HCT116 (cell line): ENCODE measurements around the gene LRIF1. TPM values are rescaled to one million over a fixed set of nuclear protein-coding genes. Genes with fewer than 3 reads are reported as not detected.

Experiments
- ATAC-seq: fragments of 200-7000 bp; cut with Tn5 transposase; 2 replicates; pipeline ENCODE4 v1.9.1; 2020; ENCODE audit warnings: mild to moderate bottlenecking, moderate library complexity
- BruUV-seq: library from RNA; stranded (reverse); fragments of 400-500 nt; replicated peaks from 2 replicates; lab custom pipeline; 2021; lab: Mats Ljungman, UMichigan
- CTCF ChIA-PET: fragments of 300-600 bp; sonication (Branson Sonifier 250); formaldehyde crosslinking; loops from one replicate; lab custom pipeline; 2021; ENCODE audit warnings: antibody characterized with exemption; lab: Charles Lee
- POLR2A ChIA-PET: fragments of 300-600, 350-600 bp; sonication (Branson Sonifier 250); formaldehyde crosslinking; loops from one replicate; lab custom pipeline; 2021; ENCODE audit warnings: antibody characterized with exemption; lab: Charles Lee
- RAD21 ChIA-PET, 2 experiments: fragments of 300-600 bp; sonication (Branson Sonifier 250); formaldehyde crosslinking; loops; one replicate each; lab custom pipeline; 2023; ENCODE audit warnings: low total read pairs in 2 of 2; ENCODE audit not compliant: uncharacterized antibody in 2 of 2, unreplicated experiment in 2 of 2, low non-redundant PET in 1 of 2; lab: Charles Lee
- DNase-seq: peaks from one replicate; pipeline ENCODE4 v3.0.0-alpha.2; 2010; ENCODE audit warnings: low read depth, low spot score
- H2AFZ ChIP-seq: fragments of 200-600 bp; shearing (Covaris generic), sonication (generic); 2 replicates; pipeline ENCODE4 v1.6.1; 2017; ENCODE audit warnings: low read depth, mixed run types, mixed read lengths, antibody characterized with exemption, low read length; ENCODE audit not compliant: poor library complexity, severe bottlenecking
- H3K27ac ChIP-seq: 2 replicates; pipeline ENCODE4 v1.5.1; 2012; ENCODE audit warnings: low read depth, low read length
- H3K27me3 ChIP-seq: fragments of 200-600 bp; sonication (generic); 2 replicates; pipeline ENCODE4 v1.6.1; 2016; ENCODE audit warnings: mixed run types, low read length, mixed read lengths; ENCODE audit not compliant: insufficient read depth
- H3K36me3 ChIP-seq, 2 experiments: fragments of 200-500 bp in 1 of 2; fragments of 200-600 bp in 1 of 2; sonication (Bioruptor generic) in 1 of 2; sonication (generic) in 1 of 2; 2 replicates each; pipeline versions ENCODE4 v1.5.1 to v1.6.1; 2014 to 2016; ENCODE audit warnings: low read length in 2 of 2, inconsistent platforms in 1 of 2, mixed read lengths in 1 of 2, mixed run types in 1 of 2; ENCODE audit not compliant: insufficient read depth in 2 of 2, control insufficient read depth in 1 of 2
- H3K4me1 ChIP-seq, 2 experiments: fragments of 200-600 bp in 1 of 2; sonication (generic) in 1 of 2; 2 replicates each; pipeline versions ENCODE4 v1.5.1 to v1.6.1; 2012 to 2017; ENCODE audit warnings: low read length in 2 of 2, inconsistent platforms in 1 of 2, mild to moderate bottlenecking in 1 of 2, mixed read lengths in 1 of 2, mixed run types in 1 of 2, moderate library complexity in 1 of 2; ENCODE audit not compliant: insufficient read depth in 2 of 2, control insufficient read depth in 1 of 2
- H3K4me2 ChIP-seq: fragments of 200-600 bp; sonication (generic); 2 replicates; pipeline ENCODE4 v1.6.1; 2017; ENCODE audit warnings: mixed run types, low read length, mixed read lengths
- H3K4me3 ChIP-seq, 2 experiments: fragments of 200-600 bp in 1 of 2; sonication (generic) in 1 of 2; replicated peaks in 1 of 2; 2 replicates each; pipeline ENCODE4 v1.5.1; 2011 to 2016; ENCODE audit warnings: low read length in 2 of 2, control low read depth in 1 of 2, low read depth in 1 of 2, mild to moderate bottlenecking in 1 of 2, mixed read lengths in 1 of 2, mixed run types in 1 of 2
- H3K79me2 ChIP-seq: fragments of 200-600 bp; sonication (generic); 2 replicates; pipeline ENCODE4 v1.6.1; 2017; ENCODE audit warnings: mild to moderate bottlenecking, mixed run types, low read length, moderate library complexity, mixed read lengths; ENCODE audit not compliant: insufficient read depth
- H3K9ac ChIP-seq: fragments of 200-600 bp; sonication (generic); 2 replicates; pipeline ENCODE4 v1.6.1; 2016; ENCODE audit warnings: low read length, mixed read lengths
- H3K9me2 ChIP-seq: fragments of 200-600 bp; sonication (generic), shearing (Covaris generic); 2 replicates; pipeline ENCODE4 v1.6.1; 2017; ENCODE audit warnings: mixed run types, mild to moderate bottlenecking, moderate library complexity; ENCODE audit not compliant: insufficient read depth
- H3K9me3 ChIP-seq, 2 experiments: fragments of 200-500 bp in 1 of 2; fragments of 200-600 bp in 1 of 2; sonication (Bioruptor generic) in 1 of 2; sonication (generic) in 1 of 2; 2 replicates each; pipeline ENCODE4 v1.6.1; 2014 to 2017; ENCODE audit warnings: low read length in 2 of 2, mixed read lengths in 2 of 2, inconsistent platforms in 1 of 2, low read depth in 1 of 2, mild to moderate bottlenecking in 1 of 2, mixed run types in 1 of 2, moderate library complexity in 1 of 2; ENCODE audit not compliant: control insufficient read depth in 1 of 2, insufficient read depth in 1 of 2
- H4K20me1 ChIP-seq: fragments of 200-600 bp; sonication (generic), shearing (Covaris generic); 2 replicates; pipeline ENCODE4 v1.6.1; 2017; ENCODE audit warnings: mixed run types, mild to moderate bottlenecking, moderate library complexity; ENCODE audit not compliant: insufficient read depth
- CEBPB ChIP-seq: IDR thresholded peaks from 2 replicates; pipeline ENCODE4 v1.6.1; 2012; ENCODE audit warnings: low read depth
- EZH2phosphoT487 ChIP-seq: fragments of 200-600 bp; IDR thresholded peaks from 2 replicates; pipeline ENCODE4 v1.6.1; 2018; ENCODE audit warnings: antibody characterized with exemption, borderline replicate concordance
- MAX ChIP-seq: IDR thresholded peaks from 2 replicates; pipeline ENCODE4 v1.6.1; 2012
- POLR2A ChIP-seq: IDR thresholded peaks from 2 replicates; pipeline ENCODE4 v1.7.0; 2011; ENCODE audit warnings: borderline replicate concordance; ENCODE audit not compliant: insufficient read depth, insufficient read length; ENCODE audit errors: extremely low read depth
- RAD21 ChIP-seq: IDR thresholded peaks from 2 replicates; pipeline ENCODE4 v1.6.1; 2012; ENCODE audit warnings: low read depth, mild to moderate bottlenecking
- ZBTB33 ChIP-seq: IDR thresholded peaks from 2 replicates; pipeline ENCODE4 v1.6.1; 2011; ENCODE audit warnings: mild to moderate bottlenecking, low read length, moderate library complexity; ENCODE audit not compliant: insufficient replicate concordance; ENCODE audit errors: extremely low read depth
- ZNF274 ChIP-seq: fragments of 200-500 bp; sonication (Bioruptor generic); IDR thresholded peaks from 2 replicates; pipeline ENCODE4 v1.6.1; 2014; ENCODE audit warnings: mild to moderate bottlenecking, low read depth, low read length, inconsistent platforms
- intact Hi-C: fragments of 100-400 bp; cut with micrococcal nuclease; formaldehyde crosslinking; loops from 2 replicates; pipeline ENCODE4 v1.10.0; 2022
- total RNA-seq: library from RNA; stranded (reverse); gene quantifications from one replicate; pipeline ENCODE4 v1.2.1, GENCODE V29; 2021; ENCODE audit not compliant: unreplicated experiment

LRIF1 gene
- total RNA-seq, 1 experiment from 2014 or later = 21.8 TPM

GRCh38 chr1:110964455-110964903, 757 bp upstream of the LRIF1 start:
- ChIA-PET POLR2A (interaction anchor here (0.7 to 0.8 kb wide), 2 partner anchors 12 to 36 kb away, joined by 3 to 4 read pairs; no protein-coding TSS in a partner anchor), CTCF (interaction anchor here (0.9 to 1.5 kb wide), 3 partner anchors 28 to 181 kb away, joined by 3 to 4 read pairs (median 3); no protein-coding TSS in a partner anchor), RAD21 (no interaction called here)
- Histone ChIP-seq H3K4me2 (peak overlapping the region; percentile 69), H3K9me2 (no peaks in the 10 kb centered on the region), H3K4me1 (peaks cover 3 to 6% of the 10 kb centered on the region in 2 experiments; a peak in 2 of 4 replicates), H3K27ac (peak overlapping the region; percentile 69), H4K20me1 (no peaks in the 10 kb centered on the region), H2AFZ (no peak overlapping the region), H3K9ac (peak overlapping the region; percentile 69), H3K36me3 (no peaks in the 10 kb centered on the region), H3K9me3 (no peaks in the 10 kb centered on the region), H3K79me2 (peaks cover 42% of the 10 kb centered on the region), H3K4me3 (peak overlapping the region; percentile 52 to 65), H3K27me3 (no peaks in the 10 kb centered on the region)
- TF ChIP-seq ZBTB33 (no peak), MAX (no peak), EZH2phosphoT487 (no peak), ZNF274 (no peak), RAD21 (no peak), CEBPB (no peak), POLR2A (no peak)
- ATAC-seq = no peak
- BruUV-seq = TSS peak; percentile 96
- DNase-seq = no peak
- intact Hi-C loops = no loop called here
